Heart right ventricle (tissue), 16 donors: Measurements from ENCODE around the gene NFKBIL1. TPM values are rescaled to one million over a fixed set of nuclear protein-coding genes. Genes with fewer than 3 reads are reported as not detected.
"Not testable (repeated sequence)": the region's sequence is repeated elsewhere in the genome, so short reads cannot be mapped to it uniquely, and the experiment has no call there.

Experiments used
- ATAC-seq, 8 donors: fragments of 200-7000 bp; cut with Tn5 transposase; one replicate each; pipeline ENCODE4 v1.9.1; 2020; ENCODE audit warnings: mild to moderate bottlenecking in 8 of 8, moderate library complexity in 8 of 8, moderate number of reproducible peaks in 1 of 8
- DNase-seq, 2 donors: peaks; one replicate each; pipeline ENCODE4 v3.0.0-alpha.2; 2020
- H3K27ac ChIP-seq, 10 donors: fragments of 200-600 bp; sonication (generic) in 2 of 10; one replicate each; pipeline versions ENCODE4 v1.5.0 to v1.8.0; 2020 to 2022; ENCODE audit warnings: mild to moderate bottlenecking in 3 of 10
- H3K27me3 ChIP-seq, 7 donors: fragments of 200-600 bp; one replicate each; pipeline ENCODE4 v1.8.0; 2021 to 2022; ENCODE audit warnings: mild to moderate bottlenecking in 2 of 7
- H3K36me3 ChIP-seq, 9 donors: fragments of 200-600 bp; sonication (generic) in 1 of 9; one replicate each; pipeline versions ENCODE4 v1.5.0 to v1.8.0; 2020 to 2022; ENCODE audit warnings: mild to moderate bottlenecking in 2 of 9
- H3K4me1 ChIP-seq, 9 donors: fragments of 200-600 bp; sonication (generic) in 1 of 9; one replicate each; pipeline versions ENCODE4 v1.5.0 to v1.8.0; 2020 to 2022; ENCODE audit warnings: mild to moderate bottlenecking in 4 of 9
- H3K4me3 ChIP-seq, 10 donors: fragments of 200-600 bp; sonication (generic) in 2 of 10; one replicate each; pipeline versions ENCODE4 v1.5.0 to v1.8.0; 2020 to 2022; ENCODE audit warnings: mild to moderate bottlenecking in 7 of 10, moderate library complexity in 2 of 10
- H3K9me3 ChIP-seq, 11 donors: fragments of 200-600 bp in 10 of 11; sonication (generic) in 2 of 11; one replicate each; pipeline versions ENCODE4 v1.5.0 to v1.8.0; 2013 to 2022; ENCODE audit warnings: mild to moderate bottlenecking in 2 of 11, control low read depth in 1 of 11, moderate library complexity in 1 of 11
- WGBS, 2 donors: extraction: QIAGEN DNeasy Blood & Tissue Kit; methylation state at CpG; one replicate each; pipeline ENCODE4 v1.1.7; 2013; ENCODE audit warnings: inconsistent platforms in 1 of 2; 5-methylcytosine and 5-hydroxymethylcytosine counted together
- intact Hi-C, 10 donors: fragments of 100-400 bp; cut with DNase I; formaldehyde crosslinking; loops; one replicate each; pipeline versions ENCODE4 v1.11.1 to v1.14.2; 2022
- long read RNA-seq, 3 donors: library from polyadenylated mRNA; unstranded; transcript quantifications; one replicate each; pipeline ENCODE4 v2.0.0, GENCODE V29; 2020 to 2021
- polyA plus RNA-seq, 2 donors: library from polyadenylated mRNA; stranded (reverse); fragments of 200-250 nt; gene quantifications; one replicate each; pipeline ENCODE4 v1.2.3, GENCODE V29; 2013
- total RNA-seq, 10 donors: library from RNA; stranded (reverse); fragmentation: NEBNext Ultra II Directional in 3 of 10; extraction: Animal tissue kit (Norgen Biotek cat#: 25700) in 3 of 10; gene quantifications; one replicate each; pipeline versions ENCODE4 v1.2.1 to v1.2.4, GENCODE V29; 2021 to 2023
- TF ChIP-seq, protein P1 (sequence below), 9 donors: fragments of 200-600 bp; sonication (generic) in 2 of 9; IDR thresholded peaks; one replicate each; pipeline versions ENCODE4 v1.5.0 to v1.8.0; 2021 to 2022; ENCODE audit warnings: antibody characterized with exemption in 9 of 9, mild to moderate bottlenecking in 5 of 9, moderate library complexity in 1 of 9
- donor health status: Arrhythmogenic right ventricular cardiomyopathy.
- donor health status: ischemic (EF 13 %, LVEDD 7.1; RV severe dilation, severe dysfunction).
- donor health status: healthy with polysubstance abuse.
- donor health status: DM: no; HTN: yes; CAD: no.
- donor health status: DM: no; HTN: no; CAD: no.
- donor health status: ischemic (EF 25% LVEDD 6.9; RV normal size, moderate dysfunction).
- donor health status: ischemic (EF 25% LVEDD 5.7; RV mildly dilated, moderate dysfunction).
- donor health status: healthy.
- donor health status: DM: yes; HTN: yes; CAD: no.
- donor health status: Ischemic cardiomyopathy.
- donor health status: ischemic (EF 35%, LVEDD 5.7; RV mildly dilated, moderate dysfunction).
- donor health status: nonischemic (EF 11% LVEDD 7.7; RV severe dilation, severe dysfunction).
- donor health status: DM: yes; HTN: yes; CAD: no.
- donor health status: PGD.
- donor health status: ischemic (EF 29% LVEDD 5.4; RV normal size, mild dysfunction).
- donor health status: nonischemic (EF 23%, LVEDD 6.1; RV moderate dilation, normal function).

NFKBIL1 gene, protein sequence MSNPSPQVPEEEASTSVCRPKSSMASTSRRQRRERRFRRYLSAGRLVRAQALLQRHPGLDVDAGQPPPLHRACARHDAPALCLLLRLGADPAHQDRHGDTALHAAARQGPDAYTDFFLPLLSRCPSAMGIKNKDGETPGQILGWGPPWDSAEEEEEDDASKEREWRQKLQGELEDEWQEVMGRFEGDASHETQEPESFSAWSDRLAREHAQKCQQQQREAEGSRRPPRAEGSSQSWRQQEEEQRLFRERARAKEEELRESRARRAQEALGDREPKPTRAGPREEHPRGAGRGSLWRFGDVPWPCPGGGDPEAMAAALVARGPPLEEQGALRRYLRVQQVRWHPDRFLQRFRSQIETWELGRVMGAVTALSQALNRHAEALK
- total RNA-seq, result 10 to 100 TPM in 9 of 10 donors, 1 to 10 TPM in 1; 9.7 to 15.8 (median 11.7) TPM
- 10 to 100 TPM; 18.5 to 22.2 TPM for polyA plus RNA-seq
- long read RNA-seq, donor 1, transcript NFKBIL1-203 (4 exons, 1,478 nt), result major isoform, 9 of 13 reads
- long read RNA-seq, donor 1, partial matches to known transcripts, result 2 of 13 reads
- long read RNA-seq, donor 1, other reads (novel, unspliced or antisense), result 0 of 13 reads
- long read RNA-seq, donor 2, transcript NFKBIL1-201 (4 exons, 1,401 nt), result minor isoform, 6 of 18 reads
- long read RNA-seq, donor 2, transcript NFKBIL1-203 (4 exons, 1,478 nt), result major isoform, 9 of 18 reads
- long read RNA-seq, donor 2, partial matches to known transcripts, result 2 of 18 reads
- long read RNA-seq, donor 2, other reads (novel, unspliced or antisense), result 0 of 18 reads
- long read RNA-seq, donor 3, transcript NFKBIL1-201 (4 exons, 1,401 nt), result minor isoform, 11 of 36 reads
- long read RNA-seq, donor 3, transcript NFKBIL1-203 (4 exons, 1,478 nt), result major isoform, 23 of 36 reads
- long read RNA-seq, donor 3, partial matches to known transcripts, result 1 of 36 reads
- long read RNA-seq, donor 3, other reads (novel, unspliced or antisense), result 0 of 36 reads

DNA sequence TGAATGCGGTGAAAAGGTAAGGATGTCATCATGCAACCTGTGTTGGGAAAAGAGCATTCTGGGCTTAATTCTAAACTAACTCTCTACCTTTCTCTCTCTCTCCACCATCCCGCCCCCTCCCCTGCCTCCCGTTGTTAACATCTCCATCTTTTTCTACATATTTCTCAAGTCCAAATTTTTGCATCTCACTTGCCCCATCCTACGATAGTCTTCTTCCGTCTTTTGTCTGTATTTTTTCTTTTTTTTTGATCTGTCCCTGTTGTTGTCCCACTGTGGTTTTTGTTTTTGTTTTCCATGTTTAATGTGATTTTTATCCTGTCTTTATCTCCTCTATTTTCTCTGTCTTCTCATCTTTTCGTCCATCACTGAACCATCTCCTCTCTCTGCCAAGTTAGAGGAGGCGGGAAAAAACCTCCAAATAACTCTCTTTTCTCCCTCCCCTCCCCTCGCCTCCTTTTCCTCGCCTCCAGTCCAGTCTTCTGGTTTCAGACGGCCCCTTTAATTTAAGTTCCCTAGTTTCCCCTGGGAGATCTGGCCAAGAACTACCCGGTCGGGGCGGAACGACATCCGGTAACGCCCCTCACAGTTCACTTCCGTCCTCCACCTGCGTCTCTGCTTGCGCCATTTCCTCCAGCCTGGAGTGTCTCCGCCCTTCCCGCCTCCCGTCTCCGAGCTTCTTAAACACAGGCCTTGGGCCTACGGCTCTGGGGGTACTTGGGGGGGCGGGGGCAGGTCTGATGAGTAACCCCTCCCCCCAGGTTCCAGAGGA, at the start of gene NFKBIL1:
TSS of gene NFKBIL1 (plus strand) at position 651 of the 769 bp plus-strand sequence. CDS start at position 738, 87 bp downstream.
- no peaks in the 10 kb centered on the region for H3K27me3 ChIP-seq
- peaks cover 10 to 51% (median 25%) of the 10 kb centered on the region in 9 donors for H3K4me1 ChIP-seq
- peak within 1 kb of the TSS; percentile 30 to 63 (median 56) for H3K4me3 ChIP-seq
- intact Hi-C loops, result loop anchor here (1.0 to 10.0 kb wide), 10 partner anchors 34 to 408 kb away; partner anchors contain the start of genes LTB (in 4 of the 10), NELFE (in 3 of the 10), SKIC2 (in 3 of the 10) and AIF1 (in 2 of the 10)
- H3K36me3 ChIP-seq, result peaks cover 0 to 36% (median 13%) of the 10 kb centered on the region in 9 donors
- peak within 1 kb of the TSS; percentile 69 to 95 (median 91) for H3K27ac ChIP-seq
- no peaks in the 10 kb centered on the region for H3K9me3 ChIP-seq
- TF ChIP-seq, protein P1, sequence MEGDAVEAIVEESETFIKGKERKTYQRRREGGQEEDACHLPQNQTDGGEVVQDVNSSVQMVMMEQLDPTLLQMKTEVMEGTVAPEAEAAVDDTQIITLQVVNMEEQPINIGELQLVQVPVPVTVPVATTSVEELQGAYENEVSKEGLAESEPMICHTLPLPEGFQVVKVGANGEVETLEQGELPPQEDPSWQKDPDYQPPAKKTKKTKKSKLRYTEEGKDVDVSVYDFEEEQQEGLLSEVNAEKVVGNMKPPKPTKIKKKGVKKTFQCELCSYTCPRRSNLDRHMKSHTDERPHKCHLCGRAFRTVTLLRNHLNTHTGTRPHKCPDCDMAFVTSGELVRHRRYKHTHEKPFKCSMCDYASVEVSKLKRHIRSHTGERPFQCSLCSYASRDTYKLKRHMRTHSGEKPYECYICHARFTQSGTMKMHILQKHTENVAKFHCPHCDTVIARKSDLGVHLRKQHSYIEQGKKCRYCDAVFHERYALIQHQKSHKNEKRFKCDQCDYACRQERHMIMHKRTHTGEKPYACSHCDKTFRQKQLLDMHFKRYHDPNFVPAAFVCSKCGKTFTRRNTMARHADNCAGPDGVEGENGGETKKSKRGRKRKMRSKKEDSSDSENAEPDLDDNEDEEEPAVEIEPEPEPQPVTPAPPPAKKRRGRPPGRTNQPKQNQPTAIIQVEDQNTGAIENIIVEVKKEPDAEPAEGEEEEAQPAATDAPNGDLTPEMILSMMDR (IDR thresholded peaks at IDR 0.05), result peak in 2 of 9 donors; percentile 3 to 7
- WGBS, 2 donors, result 1% methylated on average over 25 of the region's 25 CpGs
- ATAC-seq (peak; percentile 94 to 98 (median 98)), DNase-seq (peak; percentile 92 to 98)

DNA sequence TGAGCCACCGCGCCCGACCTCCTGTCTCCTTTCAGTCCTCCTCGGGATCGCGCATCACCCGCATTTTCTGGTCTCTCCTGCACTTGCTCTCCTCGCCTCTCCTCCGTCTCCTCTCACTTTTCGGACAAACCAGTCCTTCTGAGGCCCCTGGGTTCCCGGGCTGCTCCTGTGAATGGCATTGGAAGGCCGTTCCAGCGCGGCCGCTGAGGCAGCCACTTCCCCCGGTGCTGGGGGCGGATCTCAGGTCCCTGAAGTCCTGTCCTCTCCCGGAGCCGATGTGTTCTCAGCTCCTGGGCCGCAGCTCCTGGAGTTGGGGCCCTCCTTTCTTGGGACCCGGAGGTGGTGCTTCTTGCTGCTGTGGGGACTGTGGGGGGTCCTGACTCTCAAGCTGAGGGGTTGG, 48.7 kb upstream of the NFKBIL1 start:
- no peak for DNase-seq
- no peak for ATAC-seq
- TF ChIP-seq, protein P1 (IDR thresholded peaks at IDR 0.05), result no peak
- H3K27ac ChIP-seq, result no peak overlapping the region
- H3K4me3 ChIP-seq, result peak overlapping the region in 8 of 10 donors; percentile 30 to 74 (median 65)
- H3K27me3 ChIP-seq, result peaks cover 0 to 25% (median 7%) of the 10 kb centered on the region in 7 donors
- peaks cover 0 to 43% (median 18%) of the 10 kb centered on the region in 9 donors for H3K4me1 ChIP-seq
- 7 to 17% methylated on average over 21 of the region's 21 CpGs for WGBS, 2 donors
- peaks cover 0 to 6% (median 0%) of the 10 kb centered on the region in 11 donors for H3K9me3 ChIP-seq
- no peaks in the 10 kb centered on the region for H3K36me3 ChIP-seq
- intact Hi-C loops, result loop anchor here in 5 of 10 donors (2.0 to 5.0 kb wide), 4 partner anchors 34 to 99 kb away; partner anchors contain the start of gene DDX39B (in 3 of the 5)

DNA sequence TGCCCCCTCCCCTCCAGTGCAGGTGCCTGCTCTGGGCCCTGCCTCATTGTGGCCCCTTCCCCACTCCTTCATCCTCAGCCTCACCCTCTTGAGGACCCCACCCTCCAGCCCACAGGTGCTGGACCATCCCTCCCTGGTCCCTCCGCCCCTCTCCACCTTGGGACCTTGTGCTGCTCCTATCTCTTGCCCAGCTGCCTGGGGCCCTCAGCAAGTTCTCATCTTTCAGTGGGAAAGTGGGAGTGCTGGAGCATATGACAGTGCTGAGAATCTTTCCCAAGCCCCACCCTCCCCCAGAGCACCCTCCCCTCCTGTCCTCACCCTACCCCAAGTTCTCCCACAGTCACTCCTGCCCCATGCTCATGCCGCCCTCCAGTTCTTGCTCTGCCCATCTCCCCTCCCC, 47.8 kb upstream of the NFKBIL1 start:
- H3K27ac ChIP-seq, H3K4me3 ChIP-seq, ATAC-seq, H3K36me3 ChIP-seq, DNase-seq, H3K9me3 ChIP-seq: not testable (repeated sequence)
- peaks cover 0 to 43% (median 17%) of the 10 kb centered on the region in 9 donors for H3K4me1 ChIP-seq
- intact Hi-C loops, result loop anchor here in 5 of 10 donors (2.0 to 5.0 kb wide), 4 partner anchors 33 to 98 kb away; partner anchors contain the start of gene DDX39B (in 3 of the 5)
- WGBS, 2 donors, result 100% methylated on average over 1 of the region's 2 CpGs
- H3K27me3 ChIP-seq, result peaks cover 0 to 17% (median 3%) of the 10 kb centered on the region in 7 donors

DNA sequence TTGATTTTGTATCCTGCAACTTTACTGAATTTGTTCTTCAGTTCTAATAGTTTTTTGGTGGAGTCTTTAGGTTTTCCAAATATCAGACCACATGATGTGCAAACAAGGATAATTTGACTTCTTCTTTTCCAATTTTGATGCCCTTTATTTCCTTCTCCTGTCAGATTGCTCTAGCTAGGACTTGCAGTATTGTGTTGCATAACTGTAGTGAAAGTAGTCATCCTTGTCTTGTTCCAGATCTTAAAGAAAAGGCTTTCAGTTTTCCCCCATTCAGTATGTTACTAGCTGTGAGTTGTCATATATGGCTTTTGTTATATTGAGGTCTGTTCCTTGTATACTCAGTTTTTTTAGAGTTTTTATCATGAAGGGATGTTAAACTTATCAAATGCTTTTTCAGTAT, 44.8 kb upstream of the NFKBIL1 start:
- H3K27me3 ChIP-seq, result peaks cover 0 to 15% (median 3%) of the 10 kb centered on the region in 7 donors
- ATAC-seq (no peak), DNase-seq (no peak)
- H3K27ac ChIP-seq, result no peak overlapping the region
- H3K4me3 ChIP-seq, result no peak overlapping the region
- H3K4me1 ChIP-seq, result peaks cover 0 to 22% (median 11%) of the 10 kb centered on the region in 9 donors
- TF ChIP-seq, protein P1 (IDR thresholded peaks at IDR 0.05), result no peak
- peaks cover 0 to 21% (median 0%) of the 10 kb centered on the region in 9 donors for H3K36me3 ChIP-seq
- intact Hi-C loops, result no loop called here
- peaks cover 0 to 6% (median 0%) of the 10 kb centered on the region in 11 donors for H3K9me3 ChIP-seq

DNA sequence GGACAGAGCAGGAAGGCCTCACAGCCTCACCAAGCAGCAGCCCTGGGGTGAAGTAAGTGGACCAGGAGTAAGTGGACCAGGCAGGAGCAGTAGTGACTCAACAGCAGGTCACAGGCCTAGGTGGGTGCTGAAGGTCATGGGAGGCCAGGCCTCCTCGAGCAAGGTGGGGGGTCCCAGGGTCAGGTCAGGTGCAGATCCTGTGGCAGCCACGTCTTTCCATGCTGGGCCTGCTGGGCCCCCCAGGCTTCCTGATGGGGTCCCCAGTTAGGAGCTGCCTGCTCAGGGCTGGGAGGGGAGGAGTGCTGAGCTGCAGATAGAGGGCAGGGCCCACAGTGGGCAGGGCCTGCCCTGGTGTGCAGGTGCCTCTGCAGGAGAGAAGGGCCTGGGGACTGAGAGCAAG, 38.4 kb upstream of the NFKBIL1 start:
- H3K4me3 ChIP-seq, H3K27ac ChIP-seq, DNase-seq, intact Hi-C loops, H3K4me1 ChIP-seq, H3K27me3 ChIP-seq, H3K9me3 ChIP-seq: not testable (repeated sequence)
- peaks cover 0 to 56% (median 0%) of the 10 kb centered on the region in 9 donors for H3K36me3 ChIP-seq
- ATAC-seq, result peak in 1 of 8 donors; percentile 30
- WGBS, 2 donors, result 46 to 87% methylated on average over 1 to 2 of the region's 2 CpGs
